NOMO-1 treated with dmso at 0.1 percent for 144 hours (cell line): ENCODE measurements around the gene LRGUK.
A peak's percentile ranks its signal among the peaks of the same experiment; 100 is the strongest.

Experiments used
- DNase-seq: peaks from one replicate; lab custom pipeline; 2025; ENCODE audit not compliant: unreplicated experiment; lab: John Stamatoyannopoulos, UW

The LRGUK gene

DNA sequence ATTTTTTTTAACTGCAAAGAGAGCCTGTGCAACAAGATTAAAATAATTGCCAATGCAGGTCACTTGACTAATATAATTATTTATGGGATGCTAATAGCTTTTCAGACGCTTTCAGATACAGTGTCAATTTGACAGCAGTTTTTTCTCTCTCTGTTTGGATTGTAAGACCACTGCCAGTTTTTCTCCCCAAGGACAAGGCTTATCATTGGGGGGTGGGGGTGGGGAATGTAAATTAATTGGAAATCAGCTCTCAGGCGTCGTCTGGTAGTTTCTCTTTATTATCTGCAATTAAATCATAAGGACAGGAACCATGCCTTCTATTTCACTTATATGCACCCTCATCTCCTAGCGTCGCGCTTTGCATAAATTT is 559 bp upstream of the LRGUK start:
- no peak for DNase-seq

DNA sequence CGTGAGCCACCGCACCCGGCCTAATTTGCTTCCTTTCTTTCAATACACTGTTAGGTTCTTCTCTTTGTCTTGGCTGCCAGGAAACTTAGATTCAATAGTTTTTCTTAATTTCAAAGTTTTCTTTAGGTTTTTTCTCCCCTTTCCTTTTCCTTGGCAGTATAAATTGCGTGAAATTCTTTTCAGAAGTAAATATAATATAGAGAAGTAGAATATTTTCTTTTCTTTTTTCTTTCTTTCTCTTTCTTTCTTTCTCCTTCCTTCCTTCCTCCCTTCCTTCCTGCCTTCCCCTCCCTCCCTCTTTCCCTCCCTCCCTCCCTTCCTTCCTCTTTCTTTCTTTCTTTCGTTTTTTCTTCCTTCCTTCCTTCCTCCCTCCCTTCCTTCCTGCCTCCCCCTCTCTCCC is 1.7 kb downstream of the LRGUK start:
- no peak for DNase-seq

DNA sequence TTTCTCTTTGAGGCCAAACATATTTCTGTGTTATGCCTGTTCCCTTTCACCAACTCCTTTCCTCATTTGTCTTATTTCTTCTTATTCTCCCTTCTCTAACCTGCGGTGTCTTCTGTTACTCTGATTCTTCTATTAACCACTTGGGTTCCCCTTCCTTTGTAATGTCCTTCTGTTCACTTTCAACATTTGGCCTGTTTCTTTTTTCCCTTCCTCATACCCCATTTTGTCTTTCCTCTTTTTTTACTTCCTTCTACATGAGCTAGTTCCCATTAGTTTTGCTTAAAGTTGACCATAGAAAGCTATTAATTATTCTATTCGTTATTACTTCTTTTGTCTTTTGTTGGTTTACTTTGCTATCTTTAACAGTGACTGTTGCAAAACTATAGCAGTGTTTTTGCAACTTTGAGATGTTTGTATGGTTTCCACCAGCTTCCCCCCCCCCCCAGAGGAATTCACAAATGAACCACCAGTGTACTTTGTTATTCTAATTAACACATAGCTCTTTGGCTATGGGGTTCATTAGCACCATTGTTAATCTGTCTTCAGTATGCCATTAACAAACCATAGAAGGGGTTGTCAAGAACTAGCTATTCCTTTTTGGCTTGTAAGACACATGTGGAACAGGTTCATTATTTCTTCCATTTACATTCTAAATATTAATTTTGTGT is 2.9 kb downstream of the LRGUK start:
- no peak for DNase-seq

DNA sequence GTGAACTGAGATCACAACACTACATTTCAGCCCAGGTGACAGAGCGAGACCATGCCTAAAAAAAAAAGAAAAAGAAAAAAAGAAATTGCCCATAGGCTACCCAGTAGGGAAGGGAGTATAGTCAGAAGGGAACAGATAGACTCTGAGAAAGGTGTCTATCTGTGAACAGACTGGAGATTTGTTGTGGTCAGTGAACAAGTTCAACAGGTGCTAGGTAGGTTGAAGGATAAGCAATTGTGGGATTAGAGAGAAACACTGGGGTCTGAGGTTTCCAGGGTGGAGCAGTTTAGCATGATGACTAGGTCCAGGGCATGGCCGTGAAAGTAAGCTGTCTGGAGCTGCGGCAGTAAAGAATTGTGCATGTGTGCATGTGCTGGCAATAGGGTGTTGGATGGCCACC is 6.9 kb downstream of the LRGUK start:
- no peak for DNase-seq

DNA sequence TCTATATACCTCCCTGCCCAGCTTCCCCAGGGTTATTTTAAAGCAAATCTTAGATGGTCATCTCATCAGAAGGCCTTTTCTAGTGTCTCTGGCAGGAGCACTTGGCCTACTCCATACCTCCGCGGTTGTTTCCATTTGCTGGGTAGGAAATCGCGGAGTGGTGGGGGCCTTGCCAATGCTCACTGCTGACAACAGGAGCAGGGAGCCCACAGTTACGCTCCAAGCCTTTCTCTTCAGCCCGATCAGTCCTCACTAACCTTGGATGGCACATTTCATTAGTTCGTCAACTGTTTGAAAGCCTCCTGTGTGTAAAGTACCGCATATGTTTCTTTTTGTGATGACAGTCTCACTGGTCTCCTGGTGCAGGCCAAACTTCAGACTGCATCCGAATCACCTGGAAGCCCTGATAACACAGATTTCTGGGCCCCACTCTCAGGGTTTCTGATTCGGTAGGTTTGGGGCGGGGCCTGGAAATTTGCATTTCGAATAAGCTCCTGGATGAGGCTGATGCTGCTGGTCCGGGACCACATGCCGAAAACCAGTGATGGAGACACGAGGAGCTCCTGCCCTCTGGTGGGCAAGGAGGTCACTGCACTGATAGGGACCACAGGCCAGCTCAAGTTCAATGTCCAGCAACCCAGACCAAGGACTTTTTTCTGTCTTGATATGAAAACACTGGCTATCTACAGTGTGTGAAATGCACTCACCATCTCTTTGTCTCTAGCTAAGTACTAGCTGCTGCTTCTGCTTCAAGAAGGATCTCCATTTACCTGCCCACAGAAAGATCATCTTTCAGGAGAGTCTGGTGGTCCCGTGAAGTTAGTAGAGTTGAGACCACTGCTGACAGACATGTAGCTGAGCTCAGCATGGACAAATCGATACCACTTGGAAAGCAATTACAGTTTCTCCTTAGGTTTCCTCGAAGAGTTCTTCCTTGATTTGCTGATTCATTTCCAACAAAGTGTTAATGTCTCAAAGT is 14.0 kb downstream of the LRGUK start:
- no peak for DNase-seq

DNA sequence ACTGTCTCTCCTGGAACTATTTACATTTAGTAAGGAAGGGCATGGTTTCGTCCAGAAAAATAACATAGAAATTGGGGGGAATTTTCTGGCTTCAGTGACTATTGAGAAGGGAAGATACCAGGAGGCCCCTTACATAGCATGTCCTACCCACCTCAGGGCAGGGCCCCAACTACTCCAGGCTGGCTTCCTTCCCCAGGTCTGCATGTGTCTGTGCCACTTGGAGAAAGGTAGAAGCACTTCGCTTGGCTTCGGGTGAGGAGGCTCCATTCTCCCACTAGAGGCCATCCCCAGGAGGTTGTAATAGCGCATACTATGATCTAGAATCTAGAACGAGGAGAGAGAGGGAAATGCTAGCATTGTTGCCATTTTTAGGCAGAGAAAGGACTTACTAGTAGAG is 14.7 kb downstream of the LRGUK start:
- DNase-seq = no peak

DNA sequence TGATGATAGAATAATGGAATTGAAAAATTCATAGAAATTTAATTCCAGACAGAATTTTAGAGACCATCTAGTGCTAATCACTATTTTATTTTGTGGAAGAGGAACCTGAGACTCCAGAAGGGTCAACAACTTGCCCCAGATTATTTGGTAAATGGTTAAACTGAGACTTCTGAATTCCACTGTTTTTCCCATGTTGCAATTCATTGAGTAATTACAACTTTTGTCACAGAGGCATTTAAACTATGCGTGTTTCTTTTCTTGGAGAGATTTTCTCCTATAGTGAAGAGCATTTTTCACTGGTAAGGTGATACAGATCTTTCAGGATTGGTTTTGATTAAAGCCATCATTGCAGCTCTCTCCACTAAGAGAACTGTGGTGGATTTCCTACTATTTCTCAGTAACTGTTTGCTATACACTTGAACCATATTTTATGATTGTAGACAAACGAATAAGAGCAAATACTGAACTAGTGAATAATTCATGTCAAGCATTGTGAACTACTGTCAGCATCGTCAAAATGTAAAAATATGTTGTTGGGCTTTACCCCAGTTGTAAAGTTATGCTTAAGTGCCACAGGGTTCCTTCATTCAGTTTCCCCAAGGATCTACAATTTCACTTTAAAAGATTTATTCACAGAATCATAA is 26.5 kb downstream of the LRGUK start:
- no peak for DNase-seq

DNA sequence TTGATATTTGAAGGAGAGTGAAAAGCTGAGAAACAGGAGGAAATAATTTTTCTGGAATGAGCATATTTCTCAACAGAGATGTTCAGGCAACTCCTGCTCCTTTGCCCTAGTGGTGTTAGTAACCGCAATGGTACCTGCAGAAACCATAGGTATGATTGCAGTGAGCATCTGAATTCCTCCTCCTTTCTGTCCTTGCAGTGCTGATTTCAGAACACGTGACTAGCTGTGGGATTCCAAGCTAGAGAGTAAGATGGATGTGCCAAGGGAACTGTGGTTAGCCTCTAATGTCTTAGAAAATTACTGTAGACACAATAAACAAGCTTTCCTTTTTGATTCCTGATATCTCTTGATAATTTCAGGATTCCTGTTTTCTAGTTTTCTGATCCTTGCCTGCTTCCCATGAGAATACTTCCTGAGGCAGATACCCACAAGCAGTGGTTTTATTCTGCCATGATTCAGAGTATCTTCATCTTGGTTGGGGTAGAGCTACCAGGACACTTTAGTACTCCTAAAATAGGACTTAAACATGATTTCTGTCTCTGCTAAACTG is 27.5 kb downstream of the LRGUK start:
- no peak for DNase-seq

DNA sequence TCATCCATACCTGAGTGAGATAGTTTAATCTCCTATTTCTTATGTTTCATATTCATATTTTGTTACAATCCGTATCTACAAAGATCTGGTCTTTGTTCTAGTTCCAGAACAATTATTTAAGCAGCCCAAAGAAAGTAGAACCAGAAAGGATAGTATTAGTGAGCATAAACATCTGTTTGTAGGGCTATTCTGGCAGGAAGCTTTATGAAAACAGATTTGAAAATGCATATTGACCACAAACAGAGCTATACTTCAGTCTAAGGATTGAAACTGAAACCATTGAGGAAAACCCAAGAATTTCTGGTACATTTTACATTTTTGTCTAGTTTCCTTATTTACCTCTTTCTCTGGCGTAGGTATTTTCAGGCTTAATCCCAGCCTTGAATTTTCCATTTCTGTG is 28.1 kb downstream of the LRGUK start:
- DNase-seq = no peak

DNA sequence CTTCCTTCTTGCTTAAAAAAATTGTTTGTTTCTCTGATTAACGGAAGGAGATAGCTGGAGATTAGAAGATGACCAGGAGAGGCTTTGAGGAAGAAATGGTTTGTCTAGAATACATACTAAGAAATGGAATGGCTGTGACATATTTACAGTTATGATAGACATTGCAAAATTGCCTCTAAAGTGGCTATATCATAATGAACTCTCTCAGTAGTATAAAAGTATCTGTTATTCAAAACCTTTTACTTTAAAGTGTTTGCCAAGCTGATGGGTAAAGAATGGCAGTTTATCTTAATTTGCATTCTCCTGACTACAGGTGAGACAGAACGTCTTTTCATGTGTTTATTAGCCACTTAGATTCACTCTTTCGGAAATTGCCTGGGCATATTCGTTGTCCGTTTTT is 28.7 kb downstream of the LRGUK start:
- no peak for DNase-seq

DNA sequence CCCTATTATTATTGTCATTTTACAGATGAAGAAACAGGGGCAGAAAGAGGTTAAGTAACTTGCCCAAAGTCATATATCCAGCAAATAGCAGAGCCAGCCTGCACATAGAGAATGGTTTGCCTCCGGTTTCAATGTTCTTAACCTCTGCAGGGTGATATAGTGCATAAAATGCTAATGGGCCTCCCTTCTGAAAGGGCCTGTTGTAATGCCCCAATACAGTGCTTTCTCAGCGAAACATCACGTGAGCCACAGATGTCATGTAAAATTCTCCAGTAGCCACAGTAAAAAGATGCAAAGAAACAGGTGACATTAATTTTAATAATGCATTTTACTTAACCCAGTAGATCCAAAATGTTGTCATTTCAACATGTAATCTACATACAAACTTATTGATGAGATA is 38.1 kb downstream of the LRGUK start:
- DNase-seq = no peak

DNA sequence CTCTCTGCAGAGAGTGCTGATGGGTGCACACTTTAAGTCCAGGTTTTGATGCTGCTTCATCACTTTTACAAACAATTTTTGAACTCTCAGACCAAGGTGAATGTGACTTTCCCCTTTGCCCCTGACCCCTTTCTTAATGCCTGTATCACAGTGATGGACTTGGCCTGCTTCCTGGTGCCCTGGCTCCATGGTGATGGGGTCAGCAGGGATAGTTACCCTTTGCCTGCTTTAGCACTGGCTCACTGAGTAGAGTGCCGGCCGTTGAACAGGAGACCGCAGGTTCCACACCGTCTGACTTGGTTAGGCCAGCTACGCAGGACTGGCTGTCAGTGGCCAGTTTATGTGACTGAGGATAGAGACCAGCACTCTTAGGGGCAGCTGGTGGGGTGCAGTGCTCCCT is 40.1 kb downstream of the LRGUK start:
- no peak for DNase-seq

DNA sequence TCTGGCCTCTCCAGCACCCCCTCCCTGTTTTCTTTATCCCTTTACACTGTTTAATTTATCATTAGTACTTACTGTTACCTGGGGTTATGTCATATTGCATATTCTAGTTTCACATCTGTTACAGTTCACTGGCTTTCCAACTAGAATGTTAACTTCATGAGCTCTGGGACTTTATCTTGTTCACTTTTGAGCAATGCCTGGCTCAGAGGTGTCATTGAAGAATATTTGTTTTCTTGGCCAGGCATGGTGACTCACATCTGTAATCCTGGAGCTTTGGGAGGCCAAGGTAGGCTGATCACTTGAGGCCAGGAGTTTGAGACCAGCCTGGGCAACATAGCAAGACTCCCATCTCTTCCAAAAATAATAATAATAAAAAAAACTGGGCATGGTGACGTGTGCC is 40.7 kb downstream of the LRGUK start:
- no peak for DNase-seq

DNA sequence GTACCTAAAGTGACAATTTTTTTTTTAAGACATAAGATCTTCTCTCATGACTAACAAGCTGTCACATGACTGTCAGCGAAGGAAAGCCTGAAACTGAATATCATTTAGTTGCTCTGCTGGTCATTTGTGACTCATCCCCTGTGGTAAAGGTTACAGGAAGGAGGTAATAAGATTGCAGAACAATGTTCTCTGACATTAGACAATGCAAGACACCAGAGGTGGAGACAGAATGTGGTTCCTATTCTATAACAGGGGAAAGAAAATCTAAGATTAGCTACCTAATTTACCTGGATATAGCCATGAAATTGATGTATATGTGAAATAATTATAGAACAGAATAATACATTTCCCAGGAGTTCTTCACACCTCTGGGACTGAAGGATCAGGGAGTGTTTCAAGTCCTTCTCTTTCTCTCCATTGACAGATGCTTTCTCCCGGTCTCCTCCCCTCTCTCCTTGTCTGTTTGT is 47.7 kb downstream of the LRGUK start:
- peak; percentile 53 for DNase-seq

DNA sequence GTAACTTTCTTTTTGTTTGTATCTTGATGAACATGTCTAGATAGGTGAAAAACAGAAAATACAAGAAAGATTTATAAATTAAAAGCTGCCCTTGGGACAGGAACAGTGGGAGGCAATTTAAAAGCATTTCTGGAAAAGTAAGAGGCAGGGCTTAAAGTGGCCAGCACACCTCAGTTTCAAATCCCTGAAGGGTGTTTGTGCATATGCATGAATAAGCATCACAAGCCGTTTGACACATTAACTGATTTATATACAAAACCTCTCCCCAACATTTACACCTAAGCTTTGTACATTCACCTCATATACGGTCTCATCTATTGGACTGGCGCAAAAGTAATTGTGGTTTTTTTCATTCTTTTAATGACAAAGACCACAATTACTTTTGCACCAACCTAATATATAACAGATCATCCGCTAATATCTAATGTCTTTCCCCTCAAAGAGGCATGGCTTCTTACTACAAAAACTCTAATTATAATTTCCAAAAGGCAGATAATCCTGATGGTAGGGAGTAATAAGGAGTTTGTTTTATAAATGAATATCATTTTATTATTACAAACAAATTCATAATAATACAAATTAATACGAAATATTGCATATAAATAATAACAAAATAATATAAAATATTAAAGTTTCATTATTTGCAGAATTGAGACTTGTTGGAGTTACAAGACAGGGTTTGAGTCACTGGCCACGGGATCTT is 48.3 kb downstream of the LRGUK start:
- DNase-seq = no peak

DNA sequence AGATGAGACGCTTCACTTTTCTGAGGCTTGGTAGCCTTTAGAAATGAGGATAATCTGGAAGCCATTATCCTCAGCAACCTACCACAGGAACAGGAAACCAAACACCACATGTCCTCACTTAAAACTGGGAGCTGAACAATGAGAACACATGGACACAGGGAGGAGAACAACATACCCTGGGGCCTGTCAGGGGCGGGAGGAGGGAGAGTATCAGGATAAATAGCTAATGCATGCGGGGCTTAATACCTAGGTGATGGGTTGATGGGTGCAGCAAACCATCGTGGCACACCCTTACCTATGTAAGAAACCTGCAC is 48.9 kb downstream of the LRGUK start:
- DNase-seq = no peak

DNA sequence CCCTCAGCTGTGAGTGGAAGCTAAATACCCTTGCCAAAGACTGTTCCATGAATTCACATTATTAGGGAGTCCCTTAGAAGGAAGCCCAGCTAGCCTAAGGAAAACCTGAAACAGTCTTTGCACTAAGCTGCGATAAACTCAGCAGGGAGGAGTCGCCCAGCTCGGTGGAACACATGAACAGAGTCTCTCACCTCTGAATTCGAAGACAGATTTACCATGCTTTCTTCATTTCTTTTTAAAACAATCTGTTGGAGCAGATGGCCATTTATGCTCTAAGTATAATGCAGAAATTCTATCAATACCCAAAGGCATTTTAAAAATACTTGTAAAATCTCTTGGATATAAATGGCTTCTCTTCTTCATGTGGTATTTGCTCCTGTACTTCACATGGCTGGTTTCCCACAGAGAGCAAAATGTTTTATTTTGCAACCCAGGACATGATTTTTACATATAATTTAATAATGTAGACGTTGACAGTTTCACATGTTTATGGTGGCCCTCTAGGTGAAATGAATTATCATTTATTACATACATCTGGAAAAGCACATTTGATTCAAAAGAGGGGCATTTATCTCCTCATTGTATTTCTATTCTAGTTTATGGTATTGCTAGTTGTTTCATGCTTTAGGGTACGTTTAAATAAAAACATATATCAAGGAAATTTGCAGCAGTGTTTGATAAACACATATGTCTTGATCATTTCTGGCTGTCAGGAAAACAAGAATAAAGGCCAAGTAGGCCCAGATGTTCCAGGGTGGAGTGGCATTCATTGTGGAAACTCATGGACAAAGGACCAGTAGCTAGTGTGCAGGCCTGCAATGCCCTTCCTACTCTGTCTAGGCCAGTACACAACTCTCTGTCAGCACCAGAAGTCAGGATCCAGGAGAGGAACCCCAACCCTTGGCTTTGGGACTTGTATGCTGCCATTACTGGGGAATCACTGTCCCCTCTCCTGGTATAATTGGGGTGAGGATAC is 52.2 kb downstream of the LRGUK start:
- no peak for DNase-seq

DNA sequence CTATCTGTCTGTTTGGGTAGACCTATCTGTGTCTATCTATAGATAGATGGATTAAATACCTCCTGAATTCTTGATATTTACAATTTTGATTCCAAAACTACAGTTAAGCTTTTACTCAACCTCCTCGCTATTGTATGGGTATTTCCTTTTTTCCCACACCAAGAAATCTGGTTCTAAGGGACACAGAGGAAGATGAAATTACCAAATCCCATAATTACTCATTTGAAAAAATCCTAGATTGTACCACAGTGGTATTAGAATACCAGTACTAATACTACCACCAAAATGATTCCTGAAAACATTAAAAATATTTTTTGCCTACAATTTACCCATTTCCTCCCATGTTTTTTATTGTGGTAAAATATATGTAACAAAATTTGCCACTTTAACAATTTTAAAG is 53.2 kb downstream of the LRGUK start:
- no peak for DNase-seq

DNA sequence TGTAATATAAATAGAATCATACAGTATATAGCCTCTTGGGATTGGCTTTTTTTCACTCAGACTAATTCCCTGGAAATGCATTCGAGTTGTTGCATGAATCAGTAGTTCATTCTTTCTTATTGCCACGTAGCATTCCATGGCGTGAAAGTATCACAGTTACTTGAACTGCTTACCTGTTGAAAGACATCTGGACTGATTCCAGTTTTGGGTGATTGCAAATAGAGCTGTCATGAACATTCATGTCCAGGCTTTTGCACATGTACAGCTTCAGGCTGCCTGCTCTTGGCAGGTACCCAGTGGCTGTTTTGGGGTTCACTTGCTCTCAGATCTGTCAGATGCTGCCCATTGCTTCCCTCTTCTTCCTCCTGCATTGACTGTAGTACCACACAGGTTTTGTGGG is 54.9 kb downstream of the LRGUK start:
- DNase-seq = no peak

DNA sequence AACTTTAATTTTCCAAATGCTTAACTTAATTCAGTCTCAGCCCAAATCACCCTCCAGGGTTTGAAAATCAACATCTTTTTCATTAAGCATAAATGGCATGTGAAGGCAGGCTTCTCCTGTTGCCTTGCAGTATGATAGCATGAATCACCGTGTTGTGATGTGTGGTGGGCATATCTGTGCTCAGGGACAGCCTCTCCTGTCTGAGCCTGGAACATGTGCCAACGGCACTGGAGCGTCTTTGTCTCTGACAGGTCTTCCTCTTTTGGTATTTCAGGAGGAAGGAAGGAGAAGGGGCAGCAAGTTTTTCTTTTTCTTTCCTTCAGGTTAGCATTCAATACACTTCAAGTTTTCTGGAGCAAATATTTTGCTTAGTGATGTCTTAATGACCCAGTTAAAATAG is 57.6 kb downstream of the LRGUK start:
- DNase-seq = peak; percentile 13
